ENCODE data around the gene PDCD5.
"Not testable (repeated sequence)": the region's sequence is repeated elsewhere in the genome, so short reads cannot be mapped to it uniquely, and the experiment has no call there.

The PDCD5 gene

DNA sequence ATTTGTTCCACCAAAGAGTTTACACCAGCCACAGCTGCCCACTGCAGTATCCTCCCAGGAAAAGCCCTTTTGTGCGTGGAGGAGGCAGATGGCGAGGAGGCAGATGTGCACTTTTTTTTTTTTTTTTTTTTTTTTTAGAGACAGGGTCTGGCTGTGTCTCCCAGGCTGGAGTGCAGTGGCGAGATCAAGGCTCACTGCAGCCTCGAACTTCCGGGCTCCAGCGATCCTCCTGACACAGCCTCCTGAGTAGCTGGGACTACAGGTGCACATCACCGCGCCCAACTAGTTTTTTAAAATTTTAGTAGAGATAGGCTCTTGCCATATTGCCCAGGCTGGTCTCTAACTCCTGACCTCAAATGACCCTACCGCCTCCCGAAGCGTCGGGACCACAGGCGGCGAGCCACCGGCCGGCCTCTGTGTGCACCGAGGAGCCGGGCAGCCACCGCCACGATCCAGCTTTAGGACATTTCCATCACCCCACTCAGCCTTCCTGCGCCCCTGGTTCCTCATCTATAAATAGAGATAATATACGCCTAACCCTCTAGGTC, 563 bp upstream of the PDCD5 start:
- DNase-seq (ENCODE audit: low read depth), result no peak
- H3K4me3 ChIP-seq (ENCODE audit: low read depth, low read length), result peak overlapping the region; percentile 79
- TF ChIP-seq, protein P1, sequence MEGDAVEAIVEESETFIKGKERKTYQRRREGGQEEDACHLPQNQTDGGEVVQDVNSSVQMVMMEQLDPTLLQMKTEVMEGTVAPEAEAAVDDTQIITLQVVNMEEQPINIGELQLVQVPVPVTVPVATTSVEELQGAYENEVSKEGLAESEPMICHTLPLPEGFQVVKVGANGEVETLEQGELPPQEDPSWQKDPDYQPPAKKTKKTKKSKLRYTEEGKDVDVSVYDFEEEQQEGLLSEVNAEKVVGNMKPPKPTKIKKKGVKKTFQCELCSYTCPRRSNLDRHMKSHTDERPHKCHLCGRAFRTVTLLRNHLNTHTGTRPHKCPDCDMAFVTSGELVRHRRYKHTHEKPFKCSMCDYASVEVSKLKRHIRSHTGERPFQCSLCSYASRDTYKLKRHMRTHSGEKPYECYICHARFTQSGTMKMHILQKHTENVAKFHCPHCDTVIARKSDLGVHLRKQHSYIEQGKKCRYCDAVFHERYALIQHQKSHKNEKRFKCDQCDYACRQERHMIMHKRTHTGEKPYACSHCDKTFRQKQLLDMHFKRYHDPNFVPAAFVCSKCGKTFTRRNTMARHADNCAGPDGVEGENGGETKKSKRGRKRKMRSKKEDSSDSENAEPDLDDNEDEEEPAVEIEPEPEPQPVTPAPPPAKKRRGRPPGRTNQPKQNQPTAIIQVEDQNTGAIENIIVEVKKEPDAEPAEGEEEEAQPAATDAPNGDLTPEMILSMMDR (IDR thresholded peaks at IDR 0.05; ENCODE audit: low read depth, low read length, missing control alignments), result no peak

DNA sequence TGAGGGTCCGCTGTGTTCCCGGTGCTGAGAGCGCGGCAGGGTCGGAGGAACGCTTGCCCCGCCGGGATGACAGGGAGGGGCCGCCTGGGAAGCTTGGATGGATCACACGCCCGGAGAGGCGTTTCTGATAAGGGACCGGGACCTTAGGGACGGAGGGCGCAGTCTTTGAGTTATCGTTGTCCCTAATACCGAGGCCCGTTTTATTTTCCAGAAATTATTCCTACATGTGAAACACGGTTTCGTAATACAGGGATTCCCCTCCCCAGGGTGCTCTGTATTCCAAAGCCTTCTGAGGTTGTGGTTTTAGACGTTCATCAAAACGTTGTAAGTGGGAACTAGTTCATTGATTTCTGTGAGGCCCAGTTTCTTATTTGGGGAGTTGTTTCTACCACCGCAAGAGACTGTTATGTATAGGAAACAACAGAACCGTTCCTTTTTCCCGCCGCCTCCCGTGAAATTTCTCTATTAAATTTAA, 752 bp downstream of the PDCD5 start:
- TF ChIP-seq, protein P1 (IDR thresholded peaks at IDR 0.05; ENCODE audit: low read depth, low read length, missing control alignments), result no peak
- H3K4me3 ChIP-seq (ENCODE audit: low read depth, low read length), result peak overlapping the region; percentile 92
- DNase-seq (ENCODE audit: low read depth), result no peak

DNA sequence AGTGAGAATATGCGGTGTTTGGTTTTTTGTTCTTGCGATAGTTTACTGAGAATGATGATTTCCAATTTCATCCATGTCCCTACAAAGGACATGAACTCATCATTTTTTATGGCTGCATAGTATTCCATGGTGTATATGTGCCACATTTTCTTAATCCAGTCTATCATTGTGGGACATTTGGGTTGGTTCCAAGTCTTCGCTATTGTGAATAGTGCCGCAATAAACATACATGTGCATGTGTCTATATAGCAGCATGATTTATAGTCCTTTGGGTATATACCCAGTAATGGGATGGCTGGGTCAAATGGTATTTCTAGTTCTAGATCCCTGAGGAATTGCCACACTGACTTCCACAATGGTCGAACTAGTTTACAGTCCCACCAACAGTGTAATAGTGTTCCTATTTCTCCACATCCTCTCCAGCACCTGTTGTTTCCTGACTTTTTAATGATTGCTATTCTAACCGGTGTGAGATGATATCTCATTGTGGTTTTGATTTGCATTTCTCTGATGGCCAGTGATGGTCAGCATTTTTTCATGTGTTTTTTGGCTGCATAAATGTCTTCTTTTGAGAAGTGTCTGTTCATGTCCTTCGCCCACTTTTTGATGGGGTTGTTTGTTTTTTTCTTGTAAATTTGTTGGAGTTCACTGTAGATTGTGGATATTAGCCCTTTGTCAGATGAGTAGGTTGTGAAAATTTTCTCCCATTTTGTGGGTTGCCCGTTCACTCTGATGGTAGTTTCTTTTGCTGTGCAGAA, 6.9 kb downstream of the PDCD5 start:
- DNase-seq (ENCODE audit: low read depth); H3K4me3 ChIP-seq (ENCODE audit: low read depth, low read length): not testable (repeated sequence)

DNA sequence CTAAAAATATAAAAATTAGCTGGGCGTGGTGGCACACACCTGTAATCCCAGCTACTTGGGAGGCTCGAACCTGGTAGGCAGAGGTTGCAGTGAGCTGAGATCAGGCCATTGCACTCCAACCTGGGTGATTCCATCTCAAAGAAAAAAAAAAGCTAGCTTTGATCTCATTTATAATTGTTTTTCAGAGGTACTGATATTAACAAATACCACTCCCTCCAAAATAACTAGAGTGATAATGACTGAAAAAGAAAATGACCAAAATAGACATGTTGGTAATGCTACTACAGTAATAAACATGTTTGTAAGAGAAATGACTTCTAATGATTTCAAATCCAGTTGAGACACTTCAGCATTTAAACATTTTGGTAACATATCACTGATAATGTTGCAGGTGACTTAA, 13.0 kb downstream of the PDCD5 start:
- TF ChIP-seq, protein P1 (IDR thresholded peaks at IDR 0.05; ENCODE audit: low read depth, low read length, missing control alignments), result no peak
- no peak for DNase-seq (ENCODE audit: low read depth)
- no peak overlapping the region for H3K4me3 ChIP-seq (ENCODE audit: low read depth, low read length)

DNA sequence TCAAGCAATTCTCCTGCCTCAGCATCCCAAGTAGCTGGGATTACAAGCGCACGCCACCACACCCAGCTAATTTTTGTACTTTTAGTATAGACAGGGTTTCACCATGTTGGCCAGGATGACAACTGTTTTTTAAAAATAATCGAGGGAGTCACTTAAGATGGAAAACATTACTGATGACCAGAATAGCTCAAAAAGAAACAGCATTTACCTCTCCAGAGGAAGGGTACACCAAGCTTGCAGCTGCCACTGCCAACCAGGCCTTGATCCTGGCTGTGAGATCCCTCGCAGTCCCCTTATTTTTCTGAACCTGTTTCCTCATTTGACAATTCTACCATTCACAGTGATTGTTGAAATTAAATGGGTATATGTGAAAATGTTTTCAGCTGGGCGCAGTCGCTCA, 14.5 kb downstream of the PDCD5 start:
- TF ChIP-seq, protein P1 (IDR thresholded peaks at IDR 0.05; ENCODE audit: low read depth, low read length, missing control alignments), result no peak
- no peak overlapping the region for H3K4me3 ChIP-seq (ENCODE audit: low read depth, low read length)
- no peak for DNase-seq (ENCODE audit: low read depth)

DNA sequence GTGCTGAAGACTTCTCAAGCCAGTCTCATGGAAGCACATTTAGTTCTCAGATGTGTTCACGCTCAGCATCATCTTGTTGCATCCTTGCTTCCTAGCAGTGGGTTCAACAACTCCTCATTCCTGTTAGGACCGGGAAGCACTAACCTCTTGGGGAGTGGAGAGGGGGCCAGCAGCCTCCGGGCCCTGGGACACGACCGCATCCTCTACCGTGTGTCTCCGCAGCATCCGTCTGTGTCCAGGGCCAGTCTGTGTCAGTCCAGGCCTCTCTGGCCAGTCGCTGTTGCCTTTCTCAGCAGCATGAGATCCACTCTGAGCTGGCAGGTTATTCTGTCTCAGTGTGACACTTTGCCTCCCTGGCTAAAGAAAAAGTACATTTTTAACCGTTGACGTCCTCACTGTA, 17.0 kb downstream of the PDCD5 start:
- DNase-seq (ENCODE audit: low read depth), result no peak
- TF ChIP-seq, protein P1 (IDR thresholded peaks at IDR 0.05; ENCODE audit: low read depth, low read length, missing control alignments), result no peak
- no peak overlapping the region for H3K4me3 ChIP-seq (ENCODE audit: low read depth, low read length)

DNA sequence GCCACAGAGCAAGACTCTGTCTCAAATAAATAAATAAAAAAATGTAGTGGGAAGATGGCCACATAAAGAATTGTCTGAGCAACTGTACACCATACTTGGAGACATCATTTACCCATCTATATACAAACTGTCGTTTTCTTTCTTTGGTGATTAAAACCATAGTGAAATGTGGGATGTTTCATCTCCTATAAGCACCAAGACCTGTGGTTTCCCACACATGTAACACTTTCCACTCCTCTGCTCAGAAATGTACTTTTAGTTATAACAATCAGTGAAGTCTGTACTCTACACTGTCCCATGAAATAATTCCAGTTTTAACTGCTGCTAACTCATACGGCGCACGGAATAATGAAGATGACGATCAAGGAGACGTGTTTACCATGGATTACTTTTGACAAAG, 18.3 kb downstream of the PDCD5 start:
- TF ChIP-seq, protein P1 (IDR thresholded peaks at IDR 0.05; ENCODE audit: low read depth, low read length, missing control alignments), result no peak
- no peak overlapping the region for H3K4me3 ChIP-seq (ENCODE audit: low read depth, low read length)
- no peak for DNase-seq (ENCODE audit: low read depth)
